ENCODE data around the gene CNTNAP2. TPM values are rescaled to one million over a fixed set of nuclear protein-coding genes. Genes with fewer than 3 reads are reported as not detected.
A peak's percentile ranks its signal among the peaks of the same experiment; 100 is the strongest.

The CNTNAP2 gene
- total and polyA plus RNA-seq, 8 donors = 0.19 to 18.2 (median 0.56) TPM

DNA sequence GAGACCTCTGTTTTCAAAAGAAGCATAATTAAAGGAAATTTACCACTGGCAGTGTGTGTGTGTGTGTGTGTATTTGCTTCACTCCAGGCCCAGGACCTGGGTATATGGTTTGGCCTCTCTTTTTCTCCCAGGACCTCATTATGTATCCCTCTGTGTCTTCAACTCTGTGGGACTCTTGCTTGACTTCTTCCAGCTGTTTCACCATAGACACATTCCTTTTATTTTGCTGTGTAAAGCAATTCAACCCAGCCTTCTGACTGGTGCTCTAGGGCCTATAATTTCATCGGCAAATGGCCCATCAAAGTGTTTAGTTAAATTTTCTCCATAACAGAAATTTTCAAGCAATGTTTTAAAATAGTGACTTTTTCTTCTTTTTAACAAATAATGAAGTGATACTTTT lies 954.3 kb downstream of the CNTNAP2 start:
- no peak for TF ChIP-seq POLR2AphosphoS5 (IDR thresholded peaks at IDR 0.05)
- no peak for TF ChIP-seq POLR2A (IDR thresholded peaks at IDR 0.05)
- TF ChIP-seq, protein P1, sequence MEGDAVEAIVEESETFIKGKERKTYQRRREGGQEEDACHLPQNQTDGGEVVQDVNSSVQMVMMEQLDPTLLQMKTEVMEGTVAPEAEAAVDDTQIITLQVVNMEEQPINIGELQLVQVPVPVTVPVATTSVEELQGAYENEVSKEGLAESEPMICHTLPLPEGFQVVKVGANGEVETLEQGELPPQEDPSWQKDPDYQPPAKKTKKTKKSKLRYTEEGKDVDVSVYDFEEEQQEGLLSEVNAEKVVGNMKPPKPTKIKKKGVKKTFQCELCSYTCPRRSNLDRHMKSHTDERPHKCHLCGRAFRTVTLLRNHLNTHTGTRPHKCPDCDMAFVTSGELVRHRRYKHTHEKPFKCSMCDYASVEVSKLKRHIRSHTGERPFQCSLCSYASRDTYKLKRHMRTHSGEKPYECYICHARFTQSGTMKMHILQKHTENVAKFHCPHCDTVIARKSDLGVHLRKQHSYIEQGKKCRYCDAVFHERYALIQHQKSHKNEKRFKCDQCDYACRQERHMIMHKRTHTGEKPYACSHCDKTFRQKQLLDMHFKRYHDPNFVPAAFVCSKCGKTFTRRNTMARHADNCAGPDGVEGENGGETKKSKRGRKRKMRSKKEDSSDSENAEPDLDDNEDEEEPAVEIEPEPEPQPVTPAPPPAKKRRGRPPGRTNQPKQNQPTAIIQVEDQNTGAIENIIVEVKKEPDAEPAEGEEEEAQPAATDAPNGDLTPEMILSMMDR (IDR thresholded peaks at IDR 0.05) = no peak
- TF ChIP-seq EP300 (IDR thresholded peaks at IDR 0.05) = no peak
- no peak for DNase-seq
- H3K9me3 ChIP-seq = no peaks in the 10 kb centered on the region
- H3K4me1 ChIP-seq = no peaks in the 10 kb centered on the region
- no peaks in the 10 kb centered on the region for H3K36me3 ChIP-seq
- no peaks in the 10 kb centered on the region for H3K27me3 ChIP-seq
- no peak overlapping the region for H3K27ac ChIP-seq
- intact Hi-C loops (cut with DNase I; ENCODE audit: low total_unique reads) = no loop called here
- 68 to 93% (median 83%) methylated on average over 1 of the region's 1 CpG for WGBS, 5 donors
- no peak overlapping the region for H3K4me3 ChIP-seq

DNA sequence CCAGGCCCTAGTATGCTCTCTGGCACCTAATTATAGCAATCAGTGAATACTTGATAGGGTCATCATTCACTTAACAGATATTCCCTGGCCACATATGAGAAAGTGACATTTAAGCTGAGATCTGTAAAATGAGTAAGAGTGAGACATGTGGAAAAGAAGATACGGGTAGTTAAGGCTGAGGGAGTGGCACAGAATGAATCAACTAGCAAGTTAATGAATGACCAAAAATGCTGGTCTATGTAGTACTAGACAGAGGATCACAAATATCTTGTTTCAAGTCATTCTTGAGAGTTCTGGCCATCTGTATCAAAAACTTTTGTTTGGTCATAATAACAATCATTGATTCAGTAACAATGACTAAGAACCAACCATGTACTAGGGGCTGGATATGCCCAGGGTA lies 954.9 kb downstream of the CNTNAP2 start:
- TF ChIP-seq POLR2AphosphoS5 (IDR thresholded peaks at IDR 0.05) (no peak), EP300 (IDR thresholded peaks at IDR 0.05) (no peak), POLR2A (IDR thresholded peaks at IDR 0.05) (no peak)
- TF ChIP-seq, protein P1 (IDR thresholded peaks at IDR 0.05) = no peak
- Histone ChIP-seq H3K4me3 (no peak overlapping the region), H3K9me3 (no peaks in the 10 kb centered on the region), H3K27ac (no peak overlapping the region), H3K36me3 (no peaks in the 10 kb centered on the region), H3K4me1 (no peaks in the 10 kb centered on the region), H3K27me3 (no peaks in the 10 kb centered on the region)
- DNase-seq = no peak
- WGBS, 5 donors = 36 to 78% (median 59%) methylated on average over 1 of the region's 1 CpG
- intact Hi-C loops (cut with DNase I; ENCODE audit: low total_unique reads) = no loop called here

DNA sequence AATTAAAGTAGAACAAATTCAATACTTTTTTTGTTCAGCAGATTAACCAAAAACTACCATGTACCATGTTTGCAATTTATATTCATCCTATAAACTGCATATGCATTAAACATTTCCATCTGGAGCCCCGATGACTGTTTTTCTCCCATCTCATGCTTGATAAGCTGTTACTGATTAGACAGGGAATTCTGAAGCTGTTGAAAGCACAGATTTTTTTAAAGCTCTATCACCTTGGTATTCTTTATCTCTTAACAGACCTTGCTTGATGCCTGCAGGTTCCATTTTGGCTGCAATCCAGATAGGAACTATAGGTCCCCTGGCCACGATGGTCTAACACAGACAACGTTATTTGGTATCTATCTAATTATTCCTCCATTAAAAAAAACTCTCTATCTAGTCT lies 961.7 kb downstream of the CNTNAP2 start:
- intact Hi-C loops (cut with DNase I; ENCODE audit: low total_unique reads) = no loop called here
- DNase-seq = peak in 1 of 2 donors; percentile 11
- Histone ChIP-seq H3K27ac (no peak overlapping the region), H3K4me3 (no peak overlapping the region), H3K36me3 (no peaks in the 10 kb centered on the region), H3K4me1 (no peaks in the 10 kb centered on the region), H3K27me3 (no peaks in the 10 kb centered on the region), H3K9me3 (no peaks in the 10 kb centered on the region)
- TF ChIP-seq POLR2AphosphoS5 (IDR thresholded peaks at IDR 0.05) (no peak), EP300 (IDR thresholded peaks at IDR 0.05) (no peak), POLR2A (IDR thresholded peaks at IDR 0.05) (no peak)
- TF ChIP-seq, protein P1 (IDR thresholded peaks at IDR 0.05) = no peak
- WGBS, 5 donors = 24 to 58% (median 44%) methylated on average over 3 of the region's 3 CpGs

DNA sequence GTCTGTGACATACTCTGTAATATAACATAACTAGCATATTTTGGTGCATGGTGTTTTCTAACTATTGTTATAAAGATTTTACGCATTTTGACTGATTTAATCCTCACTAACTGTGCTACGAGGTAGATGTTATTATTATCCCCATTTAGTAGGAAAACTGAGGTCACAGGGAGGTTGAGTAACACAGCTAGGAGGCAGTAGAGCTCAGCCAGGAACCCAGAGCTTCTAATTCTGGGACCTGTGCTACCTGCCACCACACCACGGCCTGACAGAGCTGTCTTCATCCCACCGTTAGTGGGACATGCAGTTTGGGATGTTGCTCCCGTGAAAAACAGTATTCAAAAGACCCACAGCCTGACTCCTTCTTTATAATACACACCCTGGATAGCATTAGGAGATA lies 962.5 kb downstream of the CNTNAP2 start:
- Histone ChIP-seq H3K4me3 (no peak overlapping the region), H3K27me3 (no peaks in the 10 kb centered on the region), H3K9me3 (no peaks in the 10 kb centered on the region), H3K36me3 (no peaks in the 10 kb centered on the region), H3K4me1 (no peaks in the 10 kb centered on the region), H3K27ac (no peak overlapping the region)
- WGBS, 5 donors = 80 to 89% (median 85%) methylated on average over 5 of the region's 5 CpGs
- DNase-seq = no peak
- TF ChIP-seq POLR2AphosphoS5 (IDR thresholded peaks at IDR 0.05) = no peak
- intact Hi-C loops (cut with DNase I; ENCODE audit: low total_unique reads) = no loop called here

DNA sequence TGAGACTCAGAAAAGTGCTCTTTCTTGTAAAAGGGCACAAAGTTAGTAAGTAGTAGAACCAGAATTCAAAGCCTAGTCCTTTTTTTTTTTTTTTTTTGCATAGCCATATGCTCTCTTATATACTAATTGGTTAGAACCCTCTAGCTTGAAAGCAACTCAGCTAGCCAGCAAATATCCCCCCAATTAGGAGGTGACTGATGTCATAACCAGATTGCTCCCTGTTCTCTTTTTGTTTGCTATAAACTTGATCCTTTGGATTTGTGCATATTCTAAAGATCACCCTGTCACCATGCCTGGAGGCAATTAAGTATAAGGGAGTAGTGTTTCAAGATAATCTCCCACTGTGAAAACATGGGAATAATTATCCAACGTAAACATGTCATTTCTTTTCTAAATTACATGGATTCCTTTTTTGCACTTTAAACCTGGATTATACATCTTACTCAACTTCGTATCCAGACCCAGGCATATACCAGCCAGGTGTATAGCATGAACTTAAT lies 963.4 kb downstream of the CNTNAP2 start:
- Histone ChIP-seq H3K4me3 (no peak overlapping the region), H3K27ac (no peak overlapping the region), H3K36me3 (no peaks in the 10 kb centered on the region), H3K9me3 (no peaks in the 10 kb centered on the region), H3K27me3 (no peaks in the 10 kb centered on the region), H3K4me1 (no peaks in the 10 kb centered on the region)
- intact Hi-C loops (cut with DNase I; ENCODE audit: low total_unique reads) = no loop called here
- no peak for DNase-seq
- TF ChIP-seq, protein P1 (IDR thresholded peaks at IDR 0.05) = no peak
- TF ChIP-seq POLR2A (IDR thresholded peaks at IDR 0.05) (no peak), POLR2AphosphoS5 (IDR thresholded peaks at IDR 0.05) (no peak), EP300 (IDR thresholded peaks at IDR 0.05) (no peak)
- WGBS, 5 donors = 64 to 76% (median 75%) methylated on average over 2 of the region's 2 CpGs

Measured in stomach (tissue), 9 donors.